ENCODE results near the gene GATA5. TPM values are rescaled to one million over a fixed set of nuclear protein-coding genes. Genes with fewer than 3 reads are reported as not detected.

The GATA5 gene, protein sequence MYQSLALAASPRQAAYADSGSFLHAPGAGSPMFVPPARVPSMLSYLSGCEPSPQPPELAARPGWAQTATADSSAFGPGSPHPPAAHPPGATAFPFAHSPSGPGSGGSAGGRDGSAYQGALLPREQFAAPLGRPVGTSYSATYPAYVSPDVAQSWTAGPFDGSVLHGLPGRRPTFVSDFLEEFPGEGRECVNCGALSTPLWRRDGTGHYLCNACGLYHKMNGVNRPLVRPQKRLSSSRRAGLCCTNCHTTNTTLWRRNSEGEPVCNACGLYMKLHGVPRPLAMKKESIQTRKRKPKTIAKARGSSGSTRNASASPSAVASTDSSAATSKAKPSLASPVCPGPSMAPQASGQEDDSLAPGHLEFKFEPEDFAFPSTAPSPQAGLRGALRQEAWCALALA
- total RNA-seq = not detected in 2 replicates

DNA sequence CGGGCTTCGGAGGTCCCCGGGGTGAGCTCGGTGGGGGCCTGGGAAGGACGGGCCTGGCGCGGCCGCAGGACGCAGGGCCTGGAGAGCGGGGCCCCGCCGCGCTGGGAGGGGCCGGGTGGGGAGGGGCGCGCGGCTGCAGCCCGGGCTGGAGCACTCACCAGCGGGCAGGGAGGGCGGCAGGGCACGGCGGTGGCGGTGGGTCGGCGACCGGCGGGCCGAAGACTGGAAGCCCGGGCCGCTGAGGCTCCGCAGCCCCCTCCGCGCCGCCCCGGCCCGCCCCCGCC lies at the start of gene GATA5:
TSS of gene GATA5 (minus strand) at position 224 of the 284 bp plus-strand sequence. CDS start 474 bp downstream, outside the sequence.
- DNase-seq (ENCODE audit: low read depth in 2 of 2) = no peak

DNA sequence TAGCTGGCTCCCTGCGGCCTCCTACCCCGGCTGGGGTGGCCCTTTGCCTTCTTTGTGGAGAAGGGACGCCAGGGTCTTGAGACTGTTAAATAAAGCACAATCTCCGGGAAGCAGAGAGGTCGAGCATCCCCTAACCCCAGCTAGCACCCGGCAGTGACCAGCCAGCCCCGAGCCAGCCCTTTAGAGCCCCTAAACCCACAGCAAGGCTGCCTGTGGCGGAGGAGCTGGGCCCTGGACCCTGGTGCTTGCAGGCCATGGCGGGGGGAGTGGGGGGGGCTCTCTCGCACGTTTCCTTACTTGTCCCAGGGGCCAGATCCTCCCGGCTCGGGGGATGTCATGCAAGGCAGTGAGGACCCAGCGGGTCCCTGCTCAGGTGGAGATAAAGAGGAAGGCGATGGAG lies 49.2 kb upstream of the GATA5 start:
- no peak for DNase-seq (ENCODE audit: low read depth in 2 of 2)

DNA sequence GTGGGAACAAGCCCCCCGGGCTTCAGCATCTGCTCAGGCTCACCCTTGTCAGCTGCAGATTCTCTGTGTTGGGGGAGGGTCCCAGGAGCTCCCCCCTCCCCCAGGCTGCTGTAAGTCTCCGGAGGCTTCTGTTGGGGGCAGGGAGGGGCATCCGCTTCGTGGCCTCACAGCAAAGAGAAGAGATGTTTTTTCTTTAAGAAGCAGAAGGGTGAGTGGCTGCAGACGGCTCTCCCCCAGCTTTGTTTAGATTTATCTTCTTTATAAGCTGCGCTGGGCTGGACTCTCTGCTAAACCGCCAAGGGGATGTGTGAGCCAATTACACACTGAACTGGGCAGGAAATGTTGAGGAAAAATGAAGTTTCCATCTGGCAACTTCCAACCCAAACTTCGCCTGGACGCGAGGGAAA lies 48.7 kb upstream of the GATA5 start:
- no peak for DNase-seq (ENCODE audit: low read depth in 2 of 2)

DNA sequence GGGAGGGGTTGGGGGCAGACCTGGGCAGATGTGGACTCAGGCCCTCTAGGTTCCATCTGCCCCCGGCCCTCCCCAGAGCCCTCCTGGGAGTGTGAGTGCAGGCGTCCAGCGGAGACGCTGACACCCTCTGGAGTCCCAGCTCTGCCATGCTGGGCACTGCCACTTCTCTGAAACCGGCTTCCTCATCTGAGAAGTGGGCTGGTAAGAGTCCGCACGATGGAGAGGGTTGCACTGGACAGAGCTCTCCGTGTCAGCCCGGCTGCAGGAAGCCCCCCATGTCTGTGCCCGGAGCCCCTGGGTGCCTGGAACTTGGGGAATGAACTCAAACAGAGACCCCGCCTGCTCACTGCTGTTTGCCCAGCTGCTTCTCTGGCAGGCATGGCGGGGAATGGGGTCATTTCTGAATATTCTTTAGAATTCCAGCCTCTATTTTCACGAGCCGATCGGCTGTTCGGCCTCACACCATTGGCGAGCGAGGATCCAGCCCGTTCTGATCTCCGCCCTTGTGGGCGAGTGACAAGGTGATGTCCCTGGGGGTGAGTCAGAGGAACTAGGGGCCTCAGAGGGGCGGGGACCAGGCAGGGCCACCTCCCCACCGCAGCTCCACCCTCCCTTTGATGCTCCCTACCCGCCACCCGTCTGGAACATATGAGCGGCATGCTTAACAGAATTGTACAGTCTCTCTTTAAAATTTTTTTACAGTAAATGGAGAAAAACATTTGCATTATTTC lies 47.8 kb upstream of the GATA5 start:
- no peak for DNase-seq (ENCODE audit: low read depth in 2 of 2)

DNA sequence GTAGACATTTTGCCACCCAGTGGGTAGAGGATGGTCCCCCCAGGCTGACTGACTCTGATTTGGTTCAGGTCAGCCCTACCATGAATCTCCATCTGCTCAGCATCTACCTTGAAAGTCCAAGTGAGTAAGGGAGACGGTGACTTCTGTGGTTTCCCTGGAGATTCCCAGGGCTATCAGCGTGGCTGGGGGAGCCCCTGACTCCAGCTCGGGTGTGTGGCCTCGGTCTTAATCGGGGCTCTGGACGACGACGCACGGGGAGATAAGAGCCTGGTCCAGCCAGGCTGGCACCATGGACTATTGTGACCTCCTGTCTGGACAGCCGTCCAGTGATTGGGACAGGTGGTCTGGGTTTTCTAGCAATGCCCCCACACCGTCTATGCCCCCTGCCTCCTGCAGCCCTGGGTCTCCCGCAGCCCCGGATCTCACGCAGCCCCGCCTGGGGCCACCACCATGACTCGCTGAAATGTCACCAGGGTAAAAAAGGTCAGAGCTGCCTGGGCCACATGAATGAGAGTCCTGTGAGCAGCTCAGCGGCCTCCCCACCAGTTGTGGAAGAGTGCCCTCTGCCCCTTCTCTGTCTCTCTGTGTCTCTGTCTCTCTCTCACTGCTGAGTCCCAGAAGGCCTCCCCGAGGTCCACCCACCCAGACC lies 47.1 kb upstream of the GATA5 start:
- DNase-seq (ENCODE audit: low read depth in 2 of 2) = no peak

DNA sequence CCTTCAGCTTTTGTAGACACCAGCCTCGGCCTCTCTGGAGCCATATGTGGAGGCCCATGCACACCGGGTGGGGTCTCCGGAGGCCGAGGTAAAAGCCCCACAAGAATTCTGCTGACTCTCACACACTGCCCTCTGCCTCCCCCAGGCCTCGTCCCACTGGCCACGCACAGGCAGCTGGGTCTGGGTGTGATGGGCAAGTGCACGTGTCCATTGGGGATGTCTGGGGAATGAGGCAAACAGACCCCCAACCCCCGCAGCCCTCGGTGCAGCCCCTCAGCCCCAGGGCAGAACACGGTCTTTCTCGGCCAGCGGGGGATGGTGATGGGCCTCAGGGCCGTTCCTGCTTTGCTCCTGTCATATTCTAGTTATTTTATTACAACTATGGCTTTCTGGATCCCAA lies 44.0 kb upstream of the GATA5 start:
- no peak for DNase-seq (ENCODE audit: low read depth in 2 of 2)

DNA sequence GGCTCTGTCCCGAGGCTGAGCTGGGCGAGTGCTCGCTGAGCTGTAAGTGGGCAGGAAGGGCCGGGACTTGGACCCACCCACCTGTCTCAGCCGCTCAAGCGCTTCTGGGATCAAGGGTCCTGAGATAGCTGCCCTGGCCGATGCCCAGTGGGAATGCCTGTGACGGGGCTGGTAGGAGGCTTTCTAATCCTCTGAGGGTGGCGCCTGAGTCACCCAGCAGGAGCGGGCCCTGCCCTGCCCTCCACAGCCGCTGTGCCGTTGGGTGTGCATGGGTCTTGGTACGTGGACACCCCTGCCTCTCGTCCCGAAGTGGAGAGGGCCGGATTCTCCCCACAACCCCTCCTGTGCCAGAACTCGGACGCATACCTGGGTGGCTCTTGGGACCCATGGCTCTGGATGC lies 43.1 kb upstream of the GATA5 start:
- DNase-seq (ENCODE audit: low read depth in 2 of 2) = no peak

DNA sequence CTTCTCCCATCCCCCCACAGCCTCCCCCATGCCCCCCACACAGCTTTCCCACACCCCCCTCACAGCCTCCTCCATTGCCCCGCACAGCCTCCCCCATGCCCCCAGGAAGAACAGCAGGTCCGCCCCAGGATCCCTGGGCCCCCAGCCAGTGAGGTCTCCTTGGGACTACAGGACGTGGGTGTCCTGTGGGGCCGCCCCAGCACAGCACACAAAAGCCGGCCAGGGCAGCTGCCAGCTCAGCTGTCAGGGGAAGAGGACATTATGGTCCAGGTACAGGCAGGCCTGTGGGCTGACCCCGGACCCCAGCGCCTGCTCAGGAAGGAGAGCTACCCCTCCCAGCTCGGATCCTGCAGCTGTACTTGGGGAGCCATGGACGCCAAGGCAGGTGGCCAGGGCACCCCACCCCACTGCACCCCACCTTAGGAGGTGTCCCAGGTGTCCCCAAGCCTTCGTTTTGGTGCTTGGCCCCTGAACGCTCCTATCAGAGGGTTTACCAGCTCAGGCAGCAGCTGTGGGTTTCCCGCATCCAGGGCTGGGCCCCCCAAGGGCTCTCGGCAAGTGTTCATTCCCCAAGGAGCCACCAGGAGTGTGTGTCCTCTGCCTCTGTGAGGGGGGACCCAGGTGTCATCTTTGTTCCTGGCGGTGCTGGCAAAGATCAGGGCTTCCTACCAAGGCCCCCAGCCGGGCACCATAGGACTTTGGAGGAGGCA lies 42.3 kb upstream of the GATA5 start:
- no peak for DNase-seq (ENCODE audit: low read depth in 2 of 2)

DNA sequence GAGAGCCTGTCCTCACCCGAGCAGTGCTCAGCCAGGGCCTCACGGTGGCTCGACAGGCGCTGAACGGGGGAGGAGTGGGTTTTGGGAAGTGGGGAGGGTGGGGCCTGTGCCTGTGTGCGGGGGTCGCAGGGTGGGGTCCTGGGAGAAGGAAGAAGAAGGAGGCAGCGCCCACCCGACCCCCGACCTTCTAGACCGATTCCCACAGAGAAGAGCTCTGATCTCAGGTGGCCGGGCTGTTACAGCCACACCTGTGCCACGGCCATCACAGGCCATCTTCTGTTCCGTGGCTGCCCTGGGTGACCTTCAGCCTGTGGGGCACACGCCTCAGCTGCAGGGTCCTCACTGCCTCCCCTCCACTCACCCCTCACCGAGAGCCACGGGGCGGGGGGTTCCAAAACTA lies 41.4 kb upstream of the GATA5 start:
- DNase-seq (ENCODE audit: low read depth in 2 of 2) = no peak

DNA sequence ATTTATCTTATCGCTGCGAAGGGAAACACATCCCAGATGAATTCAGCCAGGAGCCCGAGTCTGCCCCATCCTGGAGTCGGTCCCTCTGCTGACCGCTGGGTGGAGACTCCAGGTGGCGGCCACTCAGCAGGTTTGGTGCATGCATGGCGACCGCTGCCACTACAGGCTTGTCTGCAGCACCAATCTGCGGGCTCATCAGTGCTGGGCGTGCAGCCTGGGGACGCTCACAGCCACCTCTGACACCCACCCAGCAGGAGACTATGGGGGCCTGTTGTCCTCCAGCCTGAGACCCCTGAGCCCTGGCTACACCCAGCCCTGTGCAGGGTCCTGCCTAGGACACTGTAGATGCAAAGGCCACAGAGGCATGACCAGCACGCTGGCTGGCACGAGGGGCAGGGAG lies 40.5 kb upstream of the GATA5 start:
- no peak for DNase-seq (ENCODE audit: low read depth in 2 of 2)

DNA sequence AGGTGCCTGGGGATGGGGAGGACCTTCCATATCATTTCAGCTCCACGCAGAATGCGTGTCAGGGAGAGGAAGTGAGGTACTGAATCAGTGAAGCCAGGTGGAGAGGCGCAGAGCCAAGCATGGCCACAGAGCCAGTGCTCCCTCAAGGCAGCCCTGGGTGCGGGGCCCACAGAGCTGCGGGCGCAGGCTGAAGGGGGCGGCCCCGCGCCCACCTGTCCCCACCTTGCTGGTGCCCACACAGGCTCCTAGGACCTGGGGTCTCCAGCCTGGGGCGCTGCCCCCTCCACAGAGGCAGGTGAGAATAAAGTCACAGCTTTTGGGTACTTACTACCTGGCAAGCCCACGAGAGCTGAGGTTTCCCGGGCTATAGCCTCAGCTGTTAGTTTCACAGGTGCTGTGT lies 40.0 kb upstream of the GATA5 start:
- DNase-seq (ENCODE audit: low read depth in 2 of 2) = no peak

DNA sequence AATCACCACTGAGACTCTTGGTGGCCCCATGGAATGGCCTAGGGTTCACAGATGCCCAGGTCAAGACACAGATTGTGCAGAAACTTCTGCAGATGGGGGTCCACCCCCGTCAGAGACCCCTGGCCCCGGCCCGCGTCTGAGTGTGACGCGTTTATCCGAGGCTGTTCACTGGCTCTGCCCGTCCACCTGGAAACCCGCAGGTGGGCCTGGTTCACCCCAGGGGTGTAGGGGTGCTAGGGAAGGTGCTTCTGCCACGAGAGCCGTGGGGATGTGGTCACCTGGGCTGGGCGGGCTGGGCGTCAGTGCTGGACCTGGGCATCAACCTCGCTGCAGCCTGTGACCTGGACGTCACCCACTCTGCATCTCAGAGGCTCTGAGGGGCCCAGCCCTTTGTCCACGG lies 39.5 kb upstream of the GATA5 start:
- no peak for DNase-seq (ENCODE audit: low read depth in 2 of 2)

DNA sequence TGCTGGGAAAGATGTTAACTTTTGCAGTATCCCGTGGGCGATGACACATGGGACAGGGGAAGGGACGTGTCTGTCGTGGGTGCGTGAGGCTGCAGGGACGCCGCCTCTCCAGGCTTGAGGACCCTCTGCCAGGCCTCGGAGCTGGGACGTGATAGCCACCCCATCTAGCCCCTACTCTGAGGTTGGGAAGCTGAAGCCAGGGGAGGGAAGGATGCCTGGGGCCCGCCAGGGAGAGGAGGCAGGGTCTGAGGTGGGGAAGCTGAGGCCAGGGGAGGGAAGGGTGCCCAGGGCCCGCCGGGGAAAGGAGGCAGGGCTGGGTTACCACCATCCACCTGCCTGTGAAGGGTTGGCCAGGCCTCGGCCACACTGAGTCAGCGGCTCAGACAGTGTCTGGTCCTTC lies 38.2 kb upstream of the GATA5 start:
- DNase-seq (ENCODE audit: low read depth in 2 of 2) = no peak

DNA sequence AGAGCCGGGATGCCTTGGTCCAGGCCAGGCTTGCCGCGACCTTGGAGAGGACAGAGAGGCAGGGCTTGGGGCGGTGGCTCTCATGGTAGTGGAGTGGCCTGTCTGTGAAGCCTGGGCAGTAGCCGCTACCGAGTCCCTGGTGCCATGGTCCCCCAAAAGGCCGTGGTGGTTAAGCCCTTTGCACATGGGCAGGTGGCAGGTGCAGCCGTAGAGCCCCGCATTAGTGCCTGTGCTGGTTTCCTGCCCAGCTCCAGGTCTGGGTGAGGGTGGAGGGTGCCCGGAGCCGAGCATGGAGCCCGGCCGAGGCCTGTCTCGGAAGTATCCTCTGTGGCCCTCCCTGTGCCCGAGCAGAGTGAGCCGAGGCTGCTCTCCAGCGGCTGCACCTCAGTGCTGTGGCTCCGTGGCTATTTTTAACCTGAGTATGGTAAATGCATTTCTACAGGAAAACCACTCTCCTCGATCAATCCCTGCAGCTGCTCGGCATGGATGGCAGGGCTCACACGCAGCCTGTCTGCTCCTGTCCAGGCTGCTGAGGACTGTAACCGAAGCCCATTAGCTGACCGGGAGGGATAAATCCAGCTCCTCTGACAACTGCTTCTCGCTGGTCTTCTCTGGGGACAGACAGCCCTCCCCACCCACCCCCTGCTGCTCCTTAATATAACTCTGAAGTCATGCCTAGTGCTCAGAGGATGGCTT lies 36.3 kb upstream of the GATA5 start:
- no peak for DNase-seq (ENCODE audit: low read depth in 2 of 2)

DNA sequence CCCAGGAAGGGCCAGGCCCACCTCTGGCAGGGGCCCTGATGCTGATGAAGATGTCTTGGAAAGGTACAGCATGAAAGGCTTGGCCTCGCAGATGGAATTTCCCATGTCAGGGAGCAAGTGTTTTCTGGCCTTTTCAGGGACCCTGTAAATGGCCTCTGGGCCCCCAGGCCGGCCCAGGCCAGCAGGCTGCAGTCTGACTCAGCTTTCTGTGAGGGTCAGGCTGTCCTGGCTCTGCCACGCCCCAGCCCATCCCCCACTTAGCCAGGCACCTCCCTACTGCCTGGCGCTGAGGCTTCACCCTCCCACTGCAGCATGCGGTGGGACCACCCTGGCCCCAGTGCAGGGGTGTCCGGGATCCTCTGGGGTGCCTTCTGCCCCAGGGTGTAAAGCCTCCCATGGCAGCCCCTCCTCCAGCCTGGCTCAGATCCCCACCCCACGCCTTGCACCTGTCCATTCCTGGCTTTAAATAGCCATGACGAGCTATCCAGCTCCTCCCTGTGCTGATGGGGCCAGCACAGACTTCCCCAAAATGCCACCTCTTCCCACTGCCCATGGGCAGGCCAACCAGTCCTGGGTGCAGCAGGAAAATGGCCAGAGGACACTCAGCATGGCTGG lies 35.6 kb upstream of the GATA5 start:
- no peak for DNase-seq (ENCODE audit: low read depth in 2 of 2)

DNA sequence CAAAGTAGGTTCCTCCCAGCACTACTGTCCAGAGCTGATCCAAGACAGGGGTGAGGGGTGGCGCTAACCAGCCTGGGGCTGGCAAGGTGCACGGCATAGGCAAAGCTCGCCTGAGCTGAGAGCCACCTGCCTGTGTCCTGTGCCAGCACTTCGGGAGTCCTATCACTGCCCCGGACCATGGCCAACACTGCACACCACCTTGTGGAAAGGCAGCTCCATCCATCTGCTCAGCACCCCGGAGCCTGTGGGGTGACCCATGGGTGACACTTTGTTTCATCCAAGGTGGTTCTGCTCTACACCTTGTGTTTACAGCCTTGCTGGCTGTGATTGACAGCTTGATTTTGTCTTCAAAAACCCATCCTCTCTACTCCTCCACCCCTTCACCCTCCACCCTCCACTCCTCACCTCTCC lies 32.9 kb upstream of the GATA5 start:
- no peak for DNase-seq (ENCODE audit: low read depth in 2 of 2)

DNA sequence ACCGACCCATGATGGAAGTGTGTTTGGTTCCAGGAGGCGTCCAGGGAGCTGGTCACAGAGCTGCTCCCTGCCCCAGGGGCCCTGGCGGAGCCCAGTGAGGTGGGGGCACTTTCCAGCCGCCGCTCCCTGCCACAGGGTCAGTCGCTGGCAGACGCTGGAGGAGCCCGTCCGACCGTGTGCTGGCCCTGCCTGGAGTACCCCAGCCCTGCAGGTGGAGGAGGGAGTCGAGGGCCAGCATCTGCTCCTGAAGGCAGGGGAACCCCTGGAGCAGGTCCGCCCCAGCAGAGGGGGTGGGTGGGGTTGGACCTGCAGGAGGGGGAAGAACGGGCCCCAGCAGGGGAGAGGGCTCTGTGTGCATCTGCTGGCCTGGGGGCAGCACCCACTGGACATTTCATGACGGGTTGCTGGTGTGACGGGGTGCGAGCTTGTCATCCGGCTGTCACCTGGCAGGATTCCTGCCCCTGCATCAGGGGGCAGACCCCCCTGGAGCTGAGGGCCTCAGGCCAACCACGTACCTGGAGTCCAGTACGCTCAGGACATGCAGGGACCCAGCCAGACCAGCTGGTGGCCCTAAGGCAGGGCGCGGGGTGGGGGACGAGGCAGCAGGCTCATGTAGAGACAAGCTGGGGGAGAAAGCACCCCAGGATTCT lies 32.3 kb upstream of the GATA5 start:
- no peak for DNase-seq (ENCODE audit: low read depth in 2 of 2)

DNA sequence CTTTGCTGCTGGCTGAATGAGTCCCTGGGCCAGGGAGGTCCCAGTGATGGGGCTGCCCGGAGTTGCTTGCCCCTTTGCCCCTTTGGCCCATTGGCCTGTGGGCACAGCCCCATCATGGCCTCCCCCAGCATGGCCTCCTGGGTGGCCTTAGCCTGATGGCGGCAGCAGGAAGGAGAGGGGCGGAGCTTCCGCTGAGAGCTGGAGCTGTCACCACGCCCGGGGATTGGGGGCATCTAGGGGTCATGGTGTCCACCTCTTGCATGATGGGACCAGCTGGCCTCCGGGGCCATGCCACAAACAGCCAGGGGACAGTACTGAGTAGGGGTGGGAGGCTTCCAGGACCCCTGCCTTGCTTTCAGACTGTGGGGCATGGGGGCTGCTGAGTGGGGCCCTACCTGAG lies 31.5 kb upstream of the GATA5 start:
- no peak for DNase-seq (ENCODE audit: low read depth in 2 of 2)

DNA sequence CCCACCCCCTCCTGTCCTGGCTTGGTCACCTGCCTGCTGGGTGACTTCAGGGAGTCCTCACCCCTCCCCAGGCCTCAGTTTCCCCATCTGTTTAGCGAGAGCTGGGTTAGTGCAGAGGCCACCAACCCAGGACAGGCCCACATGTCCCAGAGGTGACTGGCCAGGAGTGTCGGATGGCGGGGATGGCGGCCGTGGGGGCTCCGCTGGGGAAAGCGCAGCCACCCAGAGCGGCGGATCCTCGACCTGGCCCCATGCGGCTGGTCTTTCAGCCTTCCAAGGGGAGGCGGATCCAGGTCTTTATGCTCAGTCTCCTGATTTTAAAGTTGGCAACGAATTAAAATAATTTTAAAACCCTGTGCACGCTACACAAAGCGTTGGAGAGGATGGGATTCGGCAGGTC lies 31.0 kb upstream of the GATA5 start:
- no peak for DNase-seq (ENCODE audit: low read depth in 2 of 2)

DNA sequence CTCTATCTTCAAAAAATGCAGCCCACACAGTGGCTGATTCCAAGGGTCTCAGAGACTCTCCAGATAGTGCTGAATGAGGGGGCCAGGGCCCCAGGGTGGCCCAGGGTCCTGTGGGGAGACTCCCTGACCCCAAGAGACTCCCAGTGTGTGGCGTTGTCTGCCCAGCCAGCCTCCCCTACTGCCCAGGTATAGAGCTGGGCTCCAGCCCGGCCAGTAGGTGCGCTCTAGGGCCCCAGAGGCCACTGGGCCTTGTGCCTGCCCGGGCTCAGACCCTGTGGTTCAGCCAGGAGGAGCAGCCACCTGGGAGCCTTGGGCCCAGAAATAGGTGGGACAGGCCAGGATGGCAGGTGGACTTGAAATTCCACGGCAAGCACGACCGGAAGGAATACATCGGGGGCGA lies 30.3 kb upstream of the GATA5 start:
- no peak for DNase-seq (ENCODE audit: low read depth in 2 of 2)

All from dermis microvascular lymphatic vessel endothelial cell (primary cell).